ENCODE results near the gene ZSCAN10. TPM values are rescaled to one million over a fixed set of nuclear protein-coding genes. Genes with fewer than 3 reads are reported as not detected.

ZSCAN10 gene
- total and polyA plus RNA-seq, 2 donors (not counting 3 experiments of a cell fraction or from before 2014, with no cell fraction given) = not detected

DNA sequence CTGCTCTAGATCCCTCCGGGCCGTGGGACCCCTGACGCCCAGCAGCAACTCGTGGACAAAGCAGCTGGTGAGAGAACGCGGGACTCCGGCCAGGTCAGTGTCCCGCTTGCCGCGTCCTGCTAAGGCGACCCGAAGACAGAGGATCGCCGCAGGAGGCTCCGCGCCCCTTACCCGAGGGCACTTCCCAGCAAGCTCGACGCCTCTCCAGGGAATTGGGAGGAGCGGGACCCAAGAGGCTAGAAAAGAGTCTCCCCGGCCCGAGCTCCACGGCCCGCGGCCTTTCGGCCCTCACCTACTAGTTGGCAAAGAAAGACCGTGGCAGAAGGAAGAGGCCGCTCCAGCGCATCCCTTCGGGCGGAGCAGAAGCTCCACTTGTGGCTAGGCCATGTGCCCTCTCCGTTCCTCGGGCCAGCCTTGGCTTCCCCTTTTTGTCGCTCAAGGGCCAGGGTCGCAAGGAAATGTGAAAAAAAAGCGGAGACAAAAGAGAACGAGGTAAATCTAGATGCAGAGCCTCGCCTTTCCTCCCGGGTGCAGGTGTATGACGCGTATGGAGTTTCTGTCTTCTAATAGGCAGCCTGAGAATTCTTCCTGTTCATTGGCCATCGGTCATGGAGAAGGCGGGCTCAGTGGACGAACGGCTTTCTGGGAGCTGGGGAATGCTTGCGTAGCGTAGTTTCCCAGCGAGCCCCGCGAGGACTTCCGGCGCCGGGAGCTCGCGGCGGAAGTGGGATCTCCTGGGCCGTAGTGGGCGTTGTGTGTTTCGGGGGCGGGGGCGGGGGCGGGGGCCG is 35.4 kb upstream of the ZSCAN10 start, which contains the start of gene ZNF213:
ZNF213 (plus strand) TSS at position 692 of the 788 bp plus-strand sequence. CDS start 2,252 bp downstream, outside the sequence.
- peaks cover 0 to 1% of the 10 kb centered on the region in 2 experiments for H3K36me3 ChIP-seq (ENCODE audit: control insufficient read depth in 2 of 2, extremely low read depth in 1 of 2, insufficient read depth in 2 of 2, low read length in 2 of 2)
- H2AFZ ChIP-seq (ENCODE audit: low read depth, low read length) = peak within 1 kb of the TSS; percentile 93
- CTCF ChIA-PET = interaction anchor here (0.6 to 2.3 kb wide), 19 partner anchors 9 to 106 kb away, joined by 3 to 17 read pairs (median 4); no protein-coding TSS in a partner anchor
- H3K9me1 ChIP-seq (replicated peaks; ENCODE audit: control insufficient read depth, extremely low read depth, insufficient read depth, low read length) = no peaks in the 10 kb centered on the region
- no peaks in the 10 kb centered on the region for H4K20me1 ChIP-seq (replicated peaks; ENCODE audit: control insufficient read depth, extremely low read depth, insufficient read depth, low read length)
- H3K4me3 ChIP-seq (replicated peaks in 1 of 3; ENCODE audit: insufficient read depth in 1 of 3, low read depth in 1 of 3, low read length in 3 of 3) = peak within 1 kb of the TSS; percentile 77 to 99 (median 98)
- H3K9me3 ChIP-seq (replicated peaks; ENCODE audit: control insufficient read depth, insufficient read depth, low read length) = no peaks in the 10 kb centered on the region
- peak within 1 kb of the TSS; percentile 91 for H3K27ac ChIP-seq (ENCODE audit: insufficient read depth, low read depth, low read length)
- dilution Hi-C loops (cut with MboI; ENCODE audit: extremely low pct_ligation_motif_present, low sequenced_read_pairs) = no loop called here
- H3K4me1 ChIP-seq (ENCODE audit: control insufficient read depth, extremely low read depth, insufficient read depth, low read length) = peaks cover 10% of the 10 kb centered on the region
- DNase-seq (ENCODE audit: low read depth, low spot score) (peak; percentile 98), FAIRE-seq (peak; percentile 99)
- intact Hi-C loops (cut with micrococcal nuclease) = loop anchor here (1.0 to 2.0 kb wide), 3 partner anchors 16 to 34 kb away; no protein-coding TSS in a partner anchor
- TSS peak; percentile 66 for BruUV-seq (replicated peaks)
- no peaks in the 10 kb centered on the region for H3K27me3 ChIP-seq (ENCODE audit: control insufficient read depth in 2 of 2, insufficient read depth in 2 of 2, low read length in 2 of 2)
- H3K4me2 ChIP-seq (ENCODE audit: insufficient read depth, low read length) = peak within 1 kb of the TSS; percentile 99
- POLR2A ChIA-PET = interaction anchor here (0.6 to 1.6 kb wide), 11 partner anchors 9 to 114 kb away, joined by 3 to 9 read pairs (median 3); partner anchors contain the start of gene TNFRSF12A
- peaks cover 17% of the 10 kb centered on the region for H3K79me2 ChIP-seq (ENCODE audit: control insufficient read depth, insufficient read depth, low read length)
- TF ChIP-seq, protein P1, sequence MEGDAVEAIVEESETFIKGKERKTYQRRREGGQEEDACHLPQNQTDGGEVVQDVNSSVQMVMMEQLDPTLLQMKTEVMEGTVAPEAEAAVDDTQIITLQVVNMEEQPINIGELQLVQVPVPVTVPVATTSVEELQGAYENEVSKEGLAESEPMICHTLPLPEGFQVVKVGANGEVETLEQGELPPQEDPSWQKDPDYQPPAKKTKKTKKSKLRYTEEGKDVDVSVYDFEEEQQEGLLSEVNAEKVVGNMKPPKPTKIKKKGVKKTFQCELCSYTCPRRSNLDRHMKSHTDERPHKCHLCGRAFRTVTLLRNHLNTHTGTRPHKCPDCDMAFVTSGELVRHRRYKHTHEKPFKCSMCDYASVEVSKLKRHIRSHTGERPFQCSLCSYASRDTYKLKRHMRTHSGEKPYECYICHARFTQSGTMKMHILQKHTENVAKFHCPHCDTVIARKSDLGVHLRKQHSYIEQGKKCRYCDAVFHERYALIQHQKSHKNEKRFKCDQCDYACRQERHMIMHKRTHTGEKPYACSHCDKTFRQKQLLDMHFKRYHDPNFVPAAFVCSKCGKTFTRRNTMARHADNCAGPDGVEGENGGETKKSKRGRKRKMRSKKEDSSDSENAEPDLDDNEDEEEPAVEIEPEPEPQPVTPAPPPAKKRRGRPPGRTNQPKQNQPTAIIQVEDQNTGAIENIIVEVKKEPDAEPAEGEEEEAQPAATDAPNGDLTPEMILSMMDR (IDR thresholded peaks at IDR 0.05; ENCODE audit: extremely low read depth in 1 of 2, insufficient read depth in 1 of 2, low read depth in 1 of 2, low read length in 2 of 2) = no peak
- TF ChIP-seq POLR2AphosphoS5 (IDR thresholded peaks at IDR 0.05; ENCODE audit: insufficient read depth, low read depth, low read length) (peak; percentile 81), POLR2A (IDR thresholded peaks at IDR 0.05; ENCODE audit: low read depth, low read length) (peak; percentile 85), JUN (IDR thresholded peaks at IDR 0.05; ENCODE audit: borderline replicate concordance, insufficient read depth, insufficient read length, low read depth) (no peak), FOS (IDR thresholded peaks at IDR 0.05; ENCODE audit: borderline replicate concordance, insufficient read depth, low read length) (no peak), EZH2 (IDR thresholded peaks at IDR 0.05; ENCODE audit: borderline replicate concordance, low read depth, low read length, severe bottlenecking) (no peak), MYC (IDR thresholded peaks at IDR 0.05; ENCODE audit: low read depth, low read length) (no peak), GATA2 (IDR thresholded peaks at IDR 0.05; ENCODE audit: insufficient read depth, insufficient read length, low read depth, low read length) (no peak)
- TF ChIP-seq, protein P2, sequence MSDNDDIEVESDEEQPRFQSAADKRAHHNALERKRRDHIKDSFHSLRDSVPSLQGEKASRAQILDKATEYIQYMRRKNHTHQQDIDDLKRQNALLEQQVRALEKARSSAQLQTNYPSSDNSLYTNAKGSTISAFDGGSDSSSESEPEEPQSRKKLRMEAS (IDR thresholded peaks at IDR 0.05; ENCODE audit: insufficient read depth, insufficient read length) = no peak
- peak within 1 kb of the TSS; percentile 98 for H3K9ac ChIP-seq (replicated peaks; ENCODE audit: extremely low read depth, insufficient read depth, low read length)
